CD4-positive, alpha-beta T cell treated with Interleukin-10 for 1 hour (primary cell): ENCODE measurements around the gene SPRED2.
A peak's percentile ranks its signal among the peaks of the same experiment; 100 is the strongest.

Experiments
- DNase-seq: peaks from one replicate; pipeline ENCODE4 v3.0.0-alpha.2; 2020

SPRED2 gene

GRCh38 chr2:65432227-65433190 lies at the start of gene SPRED2:
SPRED2 (minus strand) TSS chr2:65432599; CDS start chr2:65431987, 612 bp downstream.
- DNase-seq, result peak; percentile 79

GRCh38 chr2:65481961-65482360 lies 49.6 kb upstream of the SPRED2 start:
- DNase-seq, result no peak

GRCh38 chr2:65479524-65479923 lies 47.1 kb upstream of the SPRED2 start:
- no peak for DNase-seq

GRCh38 chr2:65478498-65479135 lies 46.2 kb upstream of the SPRED2 start:
- no peak for DNase-seq

- no peak for DNase-seq
These were observed 45.2 kb upstream of the SPRED2 start for GRCh38 chr2:65477590-65477989.

- DNase-seq, result no peak
These were observed 44.4 kb upstream of the SPRED2 start for GRCh38 chr2:65476778-65477177.

- DNase-seq, result no peak
These were observed 42.6 kb upstream of the SPRED2 start for GRCh38 chr2:65475000-65475399.

- no peak for DNase-seq
These were observed 40.6 kb upstream of the SPRED2 start for GRCh38 chr2:65473045-65473444.

- no peak for DNase-seq
These were observed 39.0 kb upstream of the SPRED2 start for GRCh38 chr2:65471409-65471808.

- DNase-seq, result no peak
These were observed 34.2 kb upstream of the SPRED2 start for GRCh38 chr2:65466551-65466950.

GRCh38 chr2:65465857-65466256 lies 33.5 kb upstream of the SPRED2 start:
- DNase-seq, result no peak

GRCh38 chr2:65465124-65465523 lies 32.7 kb upstream of the SPRED2 start:
- no peak for DNase-seq

GRCh38 chr2:65464604-65465003 lies 32.2 kb upstream of the SPRED2 start:
- no peak for DNase-seq

- DNase-seq, result no peak
These were observed 26.6 kb upstream of the SPRED2 start for GRCh38 chr2:65458999-65459398.

- DNase-seq, result no peak
These were observed 24.5 kb upstream of the SPRED2 start for GRCh38 chr2:65456886-65457285.

GRCh38 chr2:65456064-65456463 lies 23.7 kb upstream of the SPRED2 start:
- DNase-seq, result no peak

- no peak for DNase-seq
These were observed 21.5 kb upstream of the SPRED2 start for GRCh38 chr2:65453916-65454315.

- no peak for DNase-seq
These were observed 19.9 kb upstream of the SPRED2 start for GRCh38 chr2:65452150-65452895.

GRCh38 chr2:65450810-65451209 lies 18.4 kb upstream of the SPRED2 start:
- no peak for DNase-seq

- no peak for DNase-seq
These were observed 18.0 kb upstream of the SPRED2 start for GRCh38 chr2:65450393-65450792.

- no peak for DNase-seq
These were observed 11.2 kb upstream of the SPRED2 start for GRCh38 chr2:65443509-65444186.

GRCh38 chr2:65442420-65443020 lies 10.1 kb upstream of the SPRED2 start:
- no peak for DNase-seq
